Ovary (tissue), 9 donors: ENCODE results near the gene RBP7. TPM values are rescaled to one million over a fixed set of nuclear protein-coding genes. Genes with fewer than 3 reads are reported as not detected.

Source experiments
- DNase-seq, 5 donors: peaks; one replicate each; pipeline ENCODE4 v3.0.0-alpha.2; 2019 to 2020
- H3K27ac ChIP-seq, 2 donors: fragments of 200-600 bp; one replicate each; pipeline versions ENCODE4 v1.5.1 to v1.8.0; 2019 to 2022
- H3K27me3 ChIP-seq: fragments of 200-600 bp; one replicate; pipeline ENCODE4 v1.8.0; 2022
- H3K36me3 ChIP-seq: fragments of 200-600 bp; sonication (generic); one replicate; pipeline ENCODE4 v1.5.1; 2019
- H3K4me1 ChIP-seq: one replicate; pipeline ENCODE4 v1.8.1; 2013; ENCODE audit warnings: mild to moderate bottlenecking, moderate library complexity; ENCODE audit not compliant: insufficient read depth
- H3K4me3 ChIP-seq: fragments of 200-600 bp; sonication (generic); one replicate; pipeline ENCODE4 v1.5.1; 2017
- H3K9me3 ChIP-seq, 2 donors: fragments of 200-600 bp in 1 of 2; sonication (generic) in 1 of 2; one replicate each; pipeline versions ENCODE4 v1.5.1 to v1.8.1; 2013 to 2019; ENCODE audit warnings: mild to moderate bottlenecking in 1 of 2, moderate library complexity in 1 of 2
- EP300 ChIP-seq: sonication (generic); formaldehyde crosslinking; IDR thresholded peaks from one replicate; pipeline ENCODE4 v1.6.1; 2017; ENCODE audit warnings: antibody characterized with exemption
- POLR2A ChIP-seq: fragments of 450-650 bp; IDR thresholded peaks from one replicate; pipeline ENCODE4 v1.6.1; 2017; ENCODE audit warnings: antibody characterized with exemption, mild to moderate bottlenecking, moderate library complexity
- WGBS, 3 donors: extraction: QIAGEN DNeasy Blood & Tissue Kit in 1 of 3; methylation state at CpG; one replicate each; pipeline versions ENCODE4 v1.1.5 to v1.1.7; 2013 to 2017; 5-methylcytosine and 5-hydroxymethylcytosine counted together
- intact Hi-C, 4 donors: fragments of 100-400 bp; cut with DNase I; formaldehyde crosslinking; loops; one replicate each; pipeline versions ENCODE4 v1.11.0 to v1.15.1; 2022 to 2023
- microRNA-seq, 3 donors: library from miRNA; unstranded; fragments of <30 nt; microRNA quantifications; one replicate each; pipeline versions ENCODE4 to v1.2.0, GENCODE V29; 2019 to 2020
- polyA plus RNA-seq, 2 donors: library from polyadenylated mRNA; stranded (reverse); fragments of 200-250 nt in 1 of 2; fragments of 350-450 nt in 1 of 2; fragmentation: Illumina TruSeq in 1 of 2; extraction: RNeasy Lipid Tissue Mini Kit (QIAGEN cat#74804) in 1 of 2; gene quantifications; one replicate each; pipeline ENCODE4 v1.2.3, GENCODE V29; 2013 to 2014
- small RNA-seq: library from RNA; depleted of rRNA; stranded (forward); fragments of <200 nt; gene quantifications from one replicate; pipeline ENCODE3, GENCODE V24; 2016
- total RNA-seq, 7 donors: library from RNA; depleted of rRNA in 2 of 7; stranded (reverse); fragments of >200 nt in 2 of 7; fragmentation: NEBNext Ultra II Directional in 3 of 7; extraction: Animal tissue kit (Norgen Biotek cat#: 25700) in 3 of 7; gene quantifications; one replicate each; pipeline versions ENCODE4 v1.1.0 to v1.2.4, GENCODE V29; 2016 to 2023
- TF ChIP-seq, protein P1 (sequence below), 3 donors: fragments of 450-650 bp in 2 of 3; fragments of 200-600 bp in 1 of 3; IDR thresholded peaks; one replicate each; pipeline versions ENCODE4 v1.5.1 to v1.8.0; 2016 to 2022; ENCODE audit warnings: antibody characterized with exemption in 3 of 3, mild to moderate bottlenecking in 1 of 3
- donor health status: DM: no; HTN: no; CAD: no; lungs with moderate emphysema.
- donor health status: DM: no; HTN: no; CAD: no.
- donor health status: Bipolar disorder and iron deficiency.
- donor health status: DM: yes; HTN: yes; CAD: no.
- donor health status: DM: no; HTN: no; CAD: no.
- donor health status: DM: yes; HTN: yes; CAD: no.

Gene RBP7
- total and polyA plus RNA-seq, 9 donors, result 1.5 to 53.4 (median 14.6) TPM

DNA sequence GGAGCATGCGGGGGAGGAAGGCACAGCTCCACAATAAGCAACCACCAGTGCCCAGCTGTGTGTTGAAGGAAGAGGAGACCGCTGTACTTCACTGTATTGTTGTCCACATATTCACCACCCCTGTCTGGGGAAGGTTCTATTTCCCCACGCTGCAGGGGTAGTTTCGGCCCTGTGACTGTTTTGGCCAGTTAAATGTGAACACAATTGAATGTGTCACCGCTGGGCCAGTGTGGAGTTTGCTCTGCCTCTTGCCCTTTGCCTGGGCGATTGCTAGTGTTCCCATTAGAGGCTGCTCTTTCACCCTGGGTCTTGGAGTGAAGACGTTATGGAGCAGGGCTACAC is 68.3 kb downstream of the RBP7 start:
- Histone ChIP-seq H3K4me1 (peaks cover 12% of the 10 kb centered on the region), H3K27ac (no peak overlapping the region), H3K9me3 (no peaks in the 10 kb centered on the region), H3K36me3 (no peaks in the 10 kb centered on the region), H3K27me3 (no peaks in the 10 kb centered on the region), H3K4me3 (no peak overlapping the region)
- DNase-seq, result no peak
- intact Hi-C loops, result no loop called here
- WGBS, 3 donors, result 67 to 77% (median 74%) methylated on average over 7 of the region's 7 CpGs
- TF ChIP-seq POLR2A, result no peak
- no peak for TF ChIP-seq EP300
- TF ChIP-seq, protein P1, sequence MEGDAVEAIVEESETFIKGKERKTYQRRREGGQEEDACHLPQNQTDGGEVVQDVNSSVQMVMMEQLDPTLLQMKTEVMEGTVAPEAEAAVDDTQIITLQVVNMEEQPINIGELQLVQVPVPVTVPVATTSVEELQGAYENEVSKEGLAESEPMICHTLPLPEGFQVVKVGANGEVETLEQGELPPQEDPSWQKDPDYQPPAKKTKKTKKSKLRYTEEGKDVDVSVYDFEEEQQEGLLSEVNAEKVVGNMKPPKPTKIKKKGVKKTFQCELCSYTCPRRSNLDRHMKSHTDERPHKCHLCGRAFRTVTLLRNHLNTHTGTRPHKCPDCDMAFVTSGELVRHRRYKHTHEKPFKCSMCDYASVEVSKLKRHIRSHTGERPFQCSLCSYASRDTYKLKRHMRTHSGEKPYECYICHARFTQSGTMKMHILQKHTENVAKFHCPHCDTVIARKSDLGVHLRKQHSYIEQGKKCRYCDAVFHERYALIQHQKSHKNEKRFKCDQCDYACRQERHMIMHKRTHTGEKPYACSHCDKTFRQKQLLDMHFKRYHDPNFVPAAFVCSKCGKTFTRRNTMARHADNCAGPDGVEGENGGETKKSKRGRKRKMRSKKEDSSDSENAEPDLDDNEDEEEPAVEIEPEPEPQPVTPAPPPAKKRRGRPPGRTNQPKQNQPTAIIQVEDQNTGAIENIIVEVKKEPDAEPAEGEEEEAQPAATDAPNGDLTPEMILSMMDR (IDR thresholded peaks at IDR 0.05), result no peak

Small RNAs within 50 kb of the gene (microRNA-seq; reads per million reads assigned to microRNA genes)
- 0 to 0.79 (median 0.18) reads per million in 3 donors for gene MIR5697

Small RNAs within 50 kb of the gene (small RNA-seq; reads per million reads assigned to genes)
- gene MIR5697, result not detected

Other genes starting within 250 kb of the RBP7 start
- 100 to 1,000 TPM in 5 of 7 donors, 10 to 100 TPM in 2; 70.5 to 145 (median 119) TPM for gene CLSTN1, start 173.3 kb upstream of the RBP7 start, total RNA-seq
- 100 to 1,000 TPM in 1 of 2 donors, 10 to 100 TPM in 1; 84.3 to 110 TPM for gene CLSTN1, start 173.3 kb upstream of the RBP7 start, polyA plus RNA-seq
- 10 to 100 TPM; 16.6 to 28.5 (median 25.9) TPM for gene CTNNBIP1, start 87.0 kb upstream of the RBP7 start, total RNA-seq
- gene CTNNBIP1, start 87.0 kb upstream of the RBP7 start, polyA plus RNA-seq, result 10 to 100 TPM; 10.4 to 18.5 TPM
- 10 to 100 TPM; 21.2 to 54.3 (median 40.2) TPM for gene LZIC, start 53.8 kb upstream of the RBP7 start, total RNA-seq
- gene LZIC, start 53.8 kb upstream of the RBP7 start, polyA plus RNA-seq, result 10 to 100 TPM; 24.6 to 61.3 TPM
- gene NMNAT1, start 53.8 kb upstream of the RBP7 start, total RNA-seq, result 1 to 10 TPM; 2.3 to 8.2 (median 5.8) TPM
- gene NMNAT1, start 53.8 kb upstream of the RBP7 start, polyA plus RNA-seq, result 10 to 100 TPM in 1 of 2 donors, 1 to 10 TPM in 1; 3.8 to 16.0 TPM
- 10 to 100 TPM; 31.3 to 46.9 (median 38.9) TPM for gene UBE4B, start 35.7 kb downstream of the RBP7 start, total RNA-seq
- 10 to 100 TPM; 26.3 to 39.5 TPM for gene UBE4B, start 35.7 kb downstream of the RBP7 start, polyA plus RNA-seq
- gene KIF1B, start 213.3 kb downstream of the RBP7 start, total RNA-seq, result 10 to 100 TPM; 34.8 to 44.2 (median 38.0) TPM
- 10 to 100 TPM; 11.5 to 27.7 TPM for gene KIF1B, start 213.3 kb downstream of the RBP7 start, polyA plus RNA-seq